ENCODE measurements around the gene TMEM40. TPM values are rescaled to one million over a fixed set of nuclear protein-coding genes. Genes with fewer than 3 reads are reported as not detected.
"Not testable (repeated sequence)": the region's sequence is repeated elsewhere in the genome, so short reads cannot be mapped to it uniquely, and the experiment has no call there.

The TMEM40 gene
- total RNA-seq, 4 donors from 2014 or later, result 47.7 to 82.2 (median 63.8) TPM

DNA sequence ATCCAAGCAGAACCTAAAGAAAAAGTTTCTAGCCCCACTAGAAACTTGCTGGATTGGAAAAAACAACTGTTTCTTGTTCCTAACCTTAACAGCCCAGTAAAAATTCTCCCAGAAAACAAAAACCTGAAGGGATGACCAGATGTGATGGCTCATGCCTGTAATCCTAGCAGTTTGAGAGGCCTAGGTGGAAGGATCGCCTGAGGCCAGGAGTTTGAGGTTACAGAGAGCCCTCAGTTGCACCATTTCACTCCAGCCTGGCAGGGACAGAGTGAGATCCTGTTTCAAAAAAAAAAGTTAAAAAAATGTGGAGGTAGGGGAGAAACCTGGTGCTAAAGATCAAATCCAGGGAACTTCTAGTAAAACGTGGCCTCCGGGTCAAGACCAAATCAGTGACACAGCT is 56.6 kb downstream of the TMEM40 start:
- DNase-seq (ENCODE audit: low spot score in 2 of 2), result no peak
- H3K9me3 ChIP-seq, result no peaks in the 10 kb centered on the region
- H3K27me3 ChIP-seq, result no peaks in the 10 kb centered on the region
- H3K27ac ChIP-seq, result no peak overlapping the region
- WGBS, result 95% methylated on average over 3 of the region's 3 CpGs
- no peaks in the 10 kb centered on the region for H3K36me3 ChIP-seq
- H3K4me3 ChIP-seq, result no peak overlapping the region
- no peak for TF ChIP-seq POLR2AphosphoS5 (IDR thresholded peaks at IDR 0.05)
- TF ChIP-seq POLR2A (IDR thresholded peaks at IDR 0.05), result no peak
- no peak for TF ChIP-seq EP300 (IDR thresholded peaks at IDR 0.05)
- TF ChIP-seq, protein P1, sequence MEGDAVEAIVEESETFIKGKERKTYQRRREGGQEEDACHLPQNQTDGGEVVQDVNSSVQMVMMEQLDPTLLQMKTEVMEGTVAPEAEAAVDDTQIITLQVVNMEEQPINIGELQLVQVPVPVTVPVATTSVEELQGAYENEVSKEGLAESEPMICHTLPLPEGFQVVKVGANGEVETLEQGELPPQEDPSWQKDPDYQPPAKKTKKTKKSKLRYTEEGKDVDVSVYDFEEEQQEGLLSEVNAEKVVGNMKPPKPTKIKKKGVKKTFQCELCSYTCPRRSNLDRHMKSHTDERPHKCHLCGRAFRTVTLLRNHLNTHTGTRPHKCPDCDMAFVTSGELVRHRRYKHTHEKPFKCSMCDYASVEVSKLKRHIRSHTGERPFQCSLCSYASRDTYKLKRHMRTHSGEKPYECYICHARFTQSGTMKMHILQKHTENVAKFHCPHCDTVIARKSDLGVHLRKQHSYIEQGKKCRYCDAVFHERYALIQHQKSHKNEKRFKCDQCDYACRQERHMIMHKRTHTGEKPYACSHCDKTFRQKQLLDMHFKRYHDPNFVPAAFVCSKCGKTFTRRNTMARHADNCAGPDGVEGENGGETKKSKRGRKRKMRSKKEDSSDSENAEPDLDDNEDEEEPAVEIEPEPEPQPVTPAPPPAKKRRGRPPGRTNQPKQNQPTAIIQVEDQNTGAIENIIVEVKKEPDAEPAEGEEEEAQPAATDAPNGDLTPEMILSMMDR (IDR thresholded peaks at IDR 0.05), result no peak
- H3K4me1 ChIP-seq, result peaks cover 4% of the 10 kb centered on the region

DNA sequence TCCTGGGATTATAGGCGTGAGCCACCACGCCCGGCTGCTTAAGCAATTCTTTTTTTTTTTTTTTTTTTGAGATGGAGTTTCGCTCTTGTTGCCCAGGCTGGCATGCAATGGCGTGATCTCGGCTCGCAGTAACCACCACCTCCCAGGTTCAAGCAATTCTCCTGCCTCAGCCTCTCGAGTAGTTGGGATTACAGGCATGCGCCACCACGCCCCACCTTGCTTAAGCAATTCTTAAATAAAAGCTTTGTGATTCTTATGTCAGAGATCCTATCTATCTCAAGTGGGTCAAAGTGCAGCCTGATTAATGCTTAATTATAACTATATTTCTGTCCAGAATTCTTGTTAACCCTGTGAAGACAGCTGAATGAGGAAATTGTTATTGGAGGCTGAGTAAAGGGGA is 57.5 kb downstream of the TMEM40 start:
- H3K27ac ChIP-seq; DNase-seq (ENCODE audit: low spot score in 2 of 2): not testable (repeated sequence)
- WGBS, result 71% methylated on average over 9 of the region's 10 CpGs

DNA sequence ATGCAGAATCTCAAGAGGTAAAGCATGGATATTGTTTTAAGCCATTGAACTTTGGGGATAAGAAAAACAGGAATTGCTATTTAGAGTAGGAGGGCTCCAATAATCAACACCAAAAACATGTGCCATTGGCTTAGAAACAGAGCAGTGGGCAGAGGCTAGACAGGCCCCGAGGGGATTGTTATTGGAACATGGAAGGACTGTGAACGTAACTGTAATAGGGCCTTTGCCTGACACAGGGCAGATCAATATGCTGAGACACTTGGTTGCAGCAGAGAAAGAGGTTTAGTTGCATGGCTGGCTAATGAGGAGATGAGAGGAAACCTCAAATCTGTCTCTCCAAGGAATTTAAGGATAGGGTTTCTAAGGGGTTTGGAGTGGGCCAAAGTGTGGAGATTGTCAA is 58.3 kb downstream of the TMEM40 start:
- H3K4me3 ChIP-seq, result no peak overlapping the region
- H3K4me1 ChIP-seq, result no peaks in the 10 kb centered on the region
- 75% methylated on average over 2 of the region's 2 CpGs for WGBS
- H3K36me3 ChIP-seq, result no peaks in the 10 kb centered on the region
- TF ChIP-seq, protein P1 (IDR thresholded peaks at IDR 0.05), result no peak
- TF ChIP-seq POLR2AphosphoS5 (IDR thresholded peaks at IDR 0.05), result no peak
- no peak for TF ChIP-seq EP300 (IDR thresholded peaks at IDR 0.05)
- no peak for TF ChIP-seq POLR2A (IDR thresholded peaks at IDR 0.05)
- no peak for DNase-seq (ENCODE audit: low spot score in 2 of 2)
- H3K9me3 ChIP-seq, result no peaks in the 10 kb centered on the region
- H3K27me3 ChIP-seq, result no peaks in the 10 kb centered on the region
- H3K27ac ChIP-seq, result no peak overlapping the region

More for the DNA sequence above, 57.5 kb downstream of the TMEM40 start:
- not testable (repeated sequence) for H3K36me3 ChIP-seq, H3K4me1 ChIP-seq, H3K27me3 ChIP-seq, H3K4me3 ChIP-seq, H3K9me3 ChIP-seq

DNA sequence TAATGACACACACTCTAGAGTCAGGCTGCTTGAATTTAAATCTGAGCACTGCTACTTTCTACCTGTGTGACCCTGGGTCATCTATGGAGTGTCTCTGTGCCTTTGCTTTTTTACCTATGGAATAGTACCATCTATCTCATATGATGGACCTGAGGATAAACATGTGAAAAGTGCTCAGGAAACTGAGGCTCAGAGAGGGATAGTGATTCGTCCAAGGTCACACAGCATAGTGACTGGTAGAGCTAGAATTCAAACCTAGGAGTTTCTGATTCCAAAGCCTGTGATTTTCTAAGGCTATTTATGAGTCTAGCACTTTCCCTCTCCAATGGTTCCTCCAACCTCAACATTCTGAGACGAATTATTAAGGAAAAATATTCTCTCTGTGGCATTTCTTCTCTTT is 63.1 kb downstream of the TMEM40 start:
- 84% methylated on average over 2 of the region's 2 CpGs for WGBS
- TF ChIP-seq EP300 (IDR thresholded peaks at IDR 0.05) (no peak), POLR2A (IDR thresholded peaks at IDR 0.05) (no peak), POLR2AphosphoS5 (IDR thresholded peaks at IDR 0.05) (no peak)
- TF ChIP-seq, protein P1 (IDR thresholded peaks at IDR 0.05), result no peak
- no peak for DNase-seq (ENCODE audit: low spot score in 2 of 2)

DNA sequence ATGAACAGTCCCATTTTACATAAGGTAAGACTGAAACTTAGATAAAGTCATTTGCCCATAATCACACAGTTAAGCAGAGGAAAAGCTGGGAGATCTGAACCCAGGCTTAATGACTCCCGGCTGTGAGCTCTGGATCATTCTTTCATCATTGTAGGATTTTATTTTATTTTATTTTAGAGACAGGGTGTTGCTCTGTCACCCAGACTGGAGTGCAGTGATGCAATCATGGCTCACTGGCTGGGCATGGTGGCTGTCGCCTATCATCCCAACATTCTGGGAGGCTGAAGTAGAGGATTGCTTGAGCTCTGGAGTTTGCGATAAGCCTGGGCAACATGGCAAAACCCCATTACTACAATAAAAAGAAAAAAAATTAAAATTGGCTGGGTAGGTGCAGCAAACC is 63.9 kb downstream of the TMEM40 start:
- no peaks in the 10 kb centered on the region for H3K27me3 ChIP-seq
- no peaks in the 10 kb centered on the region for H3K4me1 ChIP-seq
- WGBS, result 98% methylated on average over 3 of the region's 3 CpGs
- no peak for DNase-seq (ENCODE audit: low spot score in 2 of 2)
- TF ChIP-seq EP300 (IDR thresholded peaks at IDR 0.05) (no peak), POLR2AphosphoS5 (IDR thresholded peaks at IDR 0.05) (no peak), POLR2A (IDR thresholded peaks at IDR 0.05) (no peak)
- TF ChIP-seq, protein P1 (IDR thresholded peaks at IDR 0.05), result no peak
- H3K36me3 ChIP-seq, result no peaks in the 10 kb centered on the region
- H3K4me3 ChIP-seq, result no peak overlapping the region
- H3K9me3 ChIP-seq, result no peaks in the 10 kb centered on the region
- H3K27ac ChIP-seq, result no peak overlapping the region

More for the DNA sequence above, 63.1 kb downstream of the TMEM40 start:
- no peak overlapping the region for H3K27ac ChIP-seq
- no peak overlapping the region for H3K4me3 ChIP-seq
- H3K27me3 ChIP-seq, result no peaks in the 10 kb centered on the region
- no peaks in the 10 kb centered on the region for H3K9me3 ChIP-seq
- no peaks in the 10 kb centered on the region for H3K36me3 ChIP-seq
- no peaks in the 10 kb centered on the region for H3K4me1 ChIP-seq

DNA sequence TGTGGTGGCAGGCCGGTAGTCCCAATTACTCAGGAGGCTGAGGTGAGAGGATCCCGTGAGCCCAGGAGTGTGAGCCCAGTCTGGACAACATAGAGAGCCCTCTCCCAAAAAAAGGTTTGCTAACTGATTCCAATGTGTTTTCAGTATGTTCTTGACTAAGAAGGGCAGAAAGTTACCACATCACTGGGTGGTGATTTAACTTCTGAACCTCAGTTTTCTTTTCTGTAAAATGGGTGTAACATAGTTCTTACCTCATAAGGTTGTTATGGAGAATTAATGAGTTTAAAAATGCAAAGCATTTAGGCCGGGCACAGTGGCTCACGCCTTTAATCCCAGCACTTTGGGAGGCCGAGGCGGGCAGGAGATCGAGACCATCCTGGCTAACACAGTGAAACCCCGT is 66.6 kb downstream of the TMEM40 start:
- Histone ChIP-seq H3K27me3 (no peaks in the 10 kb centered on the region), H3K27ac (no peak overlapping the region), H3K4me1 (no peaks in the 10 kb centered on the region), H3K36me3 (no peaks in the 10 kb centered on the region), H3K4me3 (no peak overlapping the region), H3K9me3 (no peaks in the 10 kb centered on the region)
- no peak for DNase-seq (ENCODE audit: low spot score in 2 of 2)
- 92% methylated on average over 8 of the region's 8 CpGs for WGBS
- TF ChIP-seq, protein P1 (IDR thresholded peaks at IDR 0.05), result no peak
- TF ChIP-seq EP300 (IDR thresholded peaks at IDR 0.05), result no peak
- no peak for TF ChIP-seq POLR2AphosphoS5 (IDR thresholded peaks at IDR 0.05)
- TF ChIP-seq POLR2A (IDR thresholded peaks at IDR 0.05), result no peak

Measured in suprapubic skin (tissue), 4 donors.